Spleen (tissue), 7 donors: ENCODE measurements around the gene SRGAP2.
"Not testable (repeated sequence)": the region's sequence is repeated elsewhere in the genome, so short reads cannot be mapped to it uniquely, and the experiment has no call there.

Source experiments
- POLR2A ChIP-seq, 3 donors: fragments of 450-650 bp; IDR thresholded peaks; one replicate each; pipeline ENCODE4 v1.5.1; 2017; ENCODE audit warnings: antibody characterized with exemption in 3 of 3, mild to moderate bottlenecking in 1 of 3
- POLR2AphosphoS5 ChIP-seq, 3 donors: sonication (generic); formaldehyde crosslinking; IDR thresholded peaks; one replicate each; pipeline ENCODE4 v1.5.1; 2017; ENCODE audit warnings: antibody characterized with exemption in 3 of 3
- TF ChIP-seq, protein P1 (sequence below), 11 experiments: fragments of 200-600 bp in 7 of 11; fragments of 450-650 bp in 4 of 11; sonication (generic) in 4 of 11; IDR thresholded peaks in 8 of 11; conservative IDR thresholded peaks in 3 of 11; 1 replicate in 7 of 11; 2 replicates in 4 of 11; pipeline versions ENCODE4 v1.4.0 to v1.8.0; 2016 to 2021; ENCODE audit warnings: antibody characterized with exemption in 11 of 11, inconsistent platforms in 4 of 11, mild to moderate bottlenecking in 1 of 11
- donor health status: DM: no; HTN: no; CAD: no; lungs with moderate emphysema.
- donor health status: DM: no; HTN: no; CAD: no.
- donor health status: DM: no; HTN: no; CAD: no.

DNA sequence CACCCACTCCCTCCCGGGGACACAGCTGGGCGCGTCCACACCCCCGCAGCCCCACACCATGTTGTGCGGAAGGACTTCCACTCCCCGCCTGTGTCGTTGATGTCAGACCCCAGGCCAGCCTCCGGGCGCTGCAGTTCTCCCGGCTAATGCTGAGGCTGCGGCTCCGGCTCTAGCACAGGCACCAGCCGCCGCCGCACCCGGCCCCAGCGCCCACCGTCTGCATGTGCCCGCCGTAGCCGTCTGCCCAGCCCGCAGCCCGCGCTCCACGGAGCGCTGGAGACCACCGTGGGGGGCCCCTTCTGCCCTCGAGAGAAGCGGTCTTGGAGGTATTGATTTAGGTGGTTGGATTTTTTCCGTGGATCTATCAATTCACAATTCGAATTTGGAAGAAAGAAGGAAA lies 2.2 kb downstream of the SRGAP2 start:
- TF ChIP-seq, protein P1, sequence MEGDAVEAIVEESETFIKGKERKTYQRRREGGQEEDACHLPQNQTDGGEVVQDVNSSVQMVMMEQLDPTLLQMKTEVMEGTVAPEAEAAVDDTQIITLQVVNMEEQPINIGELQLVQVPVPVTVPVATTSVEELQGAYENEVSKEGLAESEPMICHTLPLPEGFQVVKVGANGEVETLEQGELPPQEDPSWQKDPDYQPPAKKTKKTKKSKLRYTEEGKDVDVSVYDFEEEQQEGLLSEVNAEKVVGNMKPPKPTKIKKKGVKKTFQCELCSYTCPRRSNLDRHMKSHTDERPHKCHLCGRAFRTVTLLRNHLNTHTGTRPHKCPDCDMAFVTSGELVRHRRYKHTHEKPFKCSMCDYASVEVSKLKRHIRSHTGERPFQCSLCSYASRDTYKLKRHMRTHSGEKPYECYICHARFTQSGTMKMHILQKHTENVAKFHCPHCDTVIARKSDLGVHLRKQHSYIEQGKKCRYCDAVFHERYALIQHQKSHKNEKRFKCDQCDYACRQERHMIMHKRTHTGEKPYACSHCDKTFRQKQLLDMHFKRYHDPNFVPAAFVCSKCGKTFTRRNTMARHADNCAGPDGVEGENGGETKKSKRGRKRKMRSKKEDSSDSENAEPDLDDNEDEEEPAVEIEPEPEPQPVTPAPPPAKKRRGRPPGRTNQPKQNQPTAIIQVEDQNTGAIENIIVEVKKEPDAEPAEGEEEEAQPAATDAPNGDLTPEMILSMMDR (IDR thresholded peaks at IDR 0.05 in 8 of 11, conservative IDR thresholded peaks at IDR 0.05 in 3 of 11): not testable (repeated sequence)
- TF ChIP-seq POLR2A, POLR2AphosphoS5 (IDR thresholded peaks at IDR 0.05): not testable (repeated sequence)
